Dendritic cell treated with granulocyte-macrophage colony-stimulating factor and Interleukin-4, amounts not matched to agents 40 ng/mL and 50 ng/mL, for 4 days (primary cell): ENCODE measurements around the gene DMBX1.

Experiments used
- H3K27ac Mint-ChIP-seq: one replicate; pipeline ENCODE4 v1.8.0; 2022; ENCODE audit warnings: mild to moderate bottlenecking, mixed read lengths
- H3K27me3 Mint-ChIP-seq: one replicate; pipeline ENCODE4 v1.8.0; 2022; ENCODE audit warnings: mild to moderate bottlenecking, mixed read lengths
- H3K36me3 Mint-ChIP-seq: one replicate; pipeline ENCODE4 v1.8.0; 2022; ENCODE audit warnings: low read depth, mixed read lengths
- H3K4me1 Mint-ChIP-seq: one replicate; pipeline ENCODE4 v1.8.0; 2022; ENCODE audit warnings: low read depth, mixed read lengths
- H3K4me3 Mint-ChIP-seq: one replicate; pipeline ENCODE4 v1.8.0; 2022; ENCODE audit warnings: mild to moderate bottlenecking, moderate library complexity, mixed read lengths
- H3K9me3 Mint-ChIP-seq: one replicate; pipeline ENCODE4 v1.8.0; 2022; ENCODE audit warnings: mixed read lengths
- intact Hi-C: fragments of 100-400 bp; cut with micrococcal nuclease; formaldehyde crosslinking; loops from one replicate; pipeline ENCODE4 v1.15.0; 2022

DMBX1 gene

DNA sequence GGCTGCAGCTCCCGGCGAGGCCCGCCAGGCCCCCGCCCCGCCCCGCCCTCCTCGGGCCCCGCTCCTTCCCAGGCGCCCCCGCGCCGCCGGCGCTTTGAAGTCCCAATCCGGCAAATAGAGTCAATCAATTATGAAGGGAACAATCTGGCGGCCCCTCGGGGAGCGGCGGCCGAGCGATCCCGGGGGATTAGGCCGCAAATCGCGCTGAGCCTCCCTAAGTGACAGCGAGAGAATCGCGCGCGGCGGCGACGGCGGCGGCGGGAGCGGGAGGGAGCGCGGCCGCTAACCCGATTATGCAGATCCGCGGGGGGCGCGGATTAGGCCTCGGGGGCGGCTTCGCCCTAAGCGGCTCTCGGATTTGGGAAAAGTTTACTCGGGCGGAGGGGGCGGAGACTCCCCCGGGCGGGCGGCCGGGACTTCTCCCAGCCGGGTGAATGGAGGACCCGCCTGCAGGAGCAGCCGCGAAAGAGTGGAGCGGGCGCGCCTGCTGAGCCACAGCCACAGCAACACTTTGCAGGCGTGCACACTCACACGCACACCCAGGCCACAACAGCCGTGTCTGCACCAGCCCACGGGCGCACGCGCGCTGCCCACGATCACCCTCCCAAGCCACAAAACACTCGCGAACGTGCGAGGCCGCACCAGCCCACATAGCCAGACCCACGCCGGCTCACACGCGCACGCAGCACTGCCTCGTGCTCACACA lies 23.0 kb upstream of the DMBX1 start:
- intact Hi-C loops = no loop called here

GRCh38 chr1:46467183-46467504 lies 22.5 kb upstream of the DMBX1 start:
- H3K4me1 Mint-ChIP-seq = peaks cover 12% of the 10 kb centered on the region
- H3K36me3 Mint-ChIP-seq = no peaks in the 10 kb centered on the region
- H3K27me3 Mint-ChIP-seq = peaks cover 77% of the 10 kb centered on the region
- H3K27ac Mint-ChIP-seq = no peak overlapping the region
- intact Hi-C loops = no loop called here
- peak overlapping the region; percentile 68 for H3K4me3 Mint-ChIP-seq
- no peaks in the 10 kb centered on the region for H3K9me3 Mint-ChIP-seq

More for the DNA sequence above, 23.0 kb upstream of the DMBX1 start:
- Mint-ChIP-seq H3K9me3 (no peaks in the 10 kb centered on the region), H3K4me1 (peaks cover 12% of the 10 kb centered on the region), H3K27ac (no peak overlapping the region), H3K36me3 (no peaks in the 10 kb centered on the region), H3K4me3 (peak overlapping the region; percentile 68), H3K27me3 (peaks cover 83% of the 10 kb centered on the region)

DNA sequence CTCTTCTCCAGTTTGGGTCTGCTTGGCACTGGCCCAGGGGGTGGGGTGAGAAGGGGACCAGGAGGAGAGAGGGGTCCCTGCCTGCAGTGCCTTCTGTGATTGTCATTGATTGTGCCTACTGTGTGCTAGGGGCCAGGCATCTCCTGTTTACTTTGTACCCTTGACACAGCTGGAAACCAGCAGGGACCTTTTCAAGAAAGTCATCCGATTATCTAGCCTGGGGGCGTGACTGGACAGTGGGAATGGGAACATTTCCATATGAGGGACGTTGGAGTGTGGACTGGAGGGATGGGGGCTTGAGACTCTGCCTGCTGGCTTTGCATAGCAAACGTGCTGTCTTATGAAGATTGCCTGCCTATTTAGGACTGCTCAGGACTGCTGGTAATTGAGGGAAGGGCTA lies 19.8 kb upstream of the DMBX1 start:
- intact Hi-C loops = no loop called here
- peaks cover 69% of the 10 kb centered on the region for H3K27me3 Mint-ChIP-seq
- no peak overlapping the region for H3K27ac Mint-ChIP-seq
- H3K4me1 Mint-ChIP-seq = peaks cover 12% of the 10 kb centered on the region
- H3K4me3 Mint-ChIP-seq = no peak overlapping the region
- no peaks in the 10 kb centered on the region for H3K36me3 Mint-ChIP-seq
- no peaks in the 10 kb centered on the region for H3K9me3 Mint-ChIP-seq

DNA sequence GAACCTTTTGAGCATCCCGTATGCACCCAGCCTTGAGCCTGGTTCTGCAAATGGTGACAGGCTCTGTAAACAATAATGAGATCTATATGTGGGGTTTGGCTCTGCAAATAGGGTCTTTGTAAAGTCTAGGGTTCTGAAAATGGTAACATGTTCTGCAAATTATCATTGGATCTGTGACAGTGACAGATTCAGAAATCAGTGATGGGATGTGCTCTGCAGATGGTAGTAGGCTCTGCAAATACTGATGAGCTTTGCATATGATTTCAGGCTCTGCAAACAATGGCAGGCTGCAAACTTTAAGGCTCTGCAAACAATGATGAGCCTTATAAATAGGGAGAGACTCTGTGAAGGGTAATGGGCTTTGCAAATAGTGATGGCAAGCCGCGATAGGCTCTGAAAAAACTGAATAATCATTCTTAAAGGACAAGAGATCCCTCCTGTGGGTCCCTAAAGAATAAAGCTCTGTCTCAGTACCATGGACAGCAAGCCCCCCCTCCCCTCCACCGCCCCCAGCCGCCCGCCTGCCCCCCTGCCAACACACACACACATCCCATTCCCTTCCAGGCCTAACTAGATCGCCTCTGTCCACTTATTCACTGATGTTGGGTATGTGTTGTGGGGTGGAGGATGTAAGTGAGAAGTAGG lies 17.7 kb upstream of the DMBX1 start:
- H3K27ac Mint-ChIP-seq = no peak overlapping the region
- no peaks in the 10 kb centered on the region for H3K9me3 Mint-ChIP-seq
- H3K4me1 Mint-ChIP-seq = peaks cover 4% of the 10 kb centered on the region
- no peak overlapping the region for H3K4me3 Mint-ChIP-seq
- H3K27me3 Mint-ChIP-seq = peaks cover 67% of the 10 kb centered on the region
- intact Hi-C loops = no loop called here
- no peaks in the 10 kb centered on the region for H3K36me3 Mint-ChIP-seq

DNA sequence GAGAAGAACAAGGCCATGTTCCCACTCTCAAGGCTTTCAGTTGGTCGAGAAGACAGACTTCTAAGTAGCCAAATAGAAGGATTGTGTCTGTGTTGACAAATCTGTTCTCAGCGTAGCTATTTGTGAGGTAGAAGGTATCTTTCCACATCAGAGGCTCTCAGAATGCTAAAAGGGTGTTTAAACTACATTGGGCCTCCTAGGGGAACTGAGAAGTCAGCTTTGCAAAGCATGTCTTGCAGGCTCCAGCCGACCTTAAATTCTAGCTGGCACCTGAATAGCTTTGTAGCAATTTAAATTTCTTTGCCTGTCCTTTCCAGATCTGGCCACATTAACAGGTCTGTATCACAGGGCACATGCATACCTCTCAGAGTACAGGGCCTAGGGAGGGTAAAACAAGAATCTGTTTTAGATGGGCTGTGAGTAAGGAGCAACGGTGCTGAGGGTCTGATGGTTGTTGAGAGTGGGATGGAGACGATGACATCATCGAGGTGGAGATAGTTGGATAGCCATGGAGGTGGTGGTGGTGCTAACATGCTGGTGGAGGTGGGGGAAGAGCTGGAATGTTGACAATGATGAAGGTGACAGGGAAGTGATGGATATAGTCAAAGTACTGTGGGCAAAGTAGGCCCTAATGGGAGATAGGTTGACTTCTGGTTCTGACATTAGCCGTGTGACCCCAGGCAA lies 17.0 kb upstream of the DMBX1 start:
- no peaks in the 10 kb centered on the region for H3K36me3 Mint-ChIP-seq
- H3K4me1 Mint-ChIP-seq = no peaks in the 10 kb centered on the region
- H3K9me3 Mint-ChIP-seq = no peaks in the 10 kb centered on the region
- H3K27me3 Mint-ChIP-seq = peaks cover 64% of the 10 kb centered on the region
- no peak overlapping the region for H3K27ac Mint-ChIP-seq
- intact Hi-C loops = no loop called here
- H3K4me3 Mint-ChIP-seq = no peak overlapping the region

GRCh38 chr1:46473991-46474390 lies 15.6 kb upstream of the DMBX1 start:
- intact Hi-C loops = no loop called here
- Mint-ChIP-seq H3K4me1 (no peaks in the 10 kb centered on the region), H3K27ac (no peak overlapping the region), H3K27me3 (peaks cover 56% of the 10 kb centered on the region), H3K36me3 (no peaks in the 10 kb centered on the region), H3K4me3 (no peak overlapping the region), H3K9me3 (no peaks in the 10 kb centered on the region)

DNA sequence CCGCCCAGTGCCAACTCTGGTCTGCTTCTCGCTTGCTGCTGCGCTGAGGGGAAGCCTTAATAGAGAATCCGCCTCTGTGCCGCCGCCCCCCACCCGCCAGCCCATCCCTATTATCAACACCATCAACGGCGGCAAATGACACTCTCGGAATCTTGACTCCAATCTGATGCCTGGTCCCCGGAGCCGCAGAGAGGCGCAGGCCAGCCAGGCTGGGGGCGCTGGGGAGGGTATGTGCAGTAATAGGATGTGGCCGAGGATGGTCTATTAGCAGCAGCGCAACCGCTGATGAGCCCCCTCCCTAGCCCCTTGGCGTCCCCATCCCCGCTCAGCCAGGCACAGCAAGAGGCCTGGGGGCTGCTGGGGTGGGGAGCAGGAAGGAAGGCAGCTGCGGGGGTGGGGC lies 15.1 kb upstream of the DMBX1 start:
- Mint-ChIP-seq H3K27me3 (peaks cover 57% of the 10 kb centered on the region), H3K4me3 (no peak overlapping the region), H3K9me3 (no peaks in the 10 kb centered on the region), H3K36me3 (no peaks in the 10 kb centered on the region), H3K27ac (no peak overlapping the region), H3K4me1 (no peaks in the 10 kb centered on the region)
- intact Hi-C loops = no loop called here

- Mint-ChIP-seq H3K27me3 (peaks cover 55% of the 10 kb centered on the region), H3K36me3 (no peaks in the 10 kb centered on the region), H3K9me3 (no peaks in the 10 kb centered on the region), H3K27ac (no peak overlapping the region), H3K4me3 (no peak overlapping the region), H3K4me1 (no peaks in the 10 kb centered on the region)
- intact Hi-C loops = loop anchor here (1.0 kb wide), 1 partner anchor 52 kb away; no protein-coding TSS in a partner anchor
Observed at GRCh38 chr1:46476673-46477072, 13.0 kb upstream of the DMBX1 start.

- Mint-ChIP-seq H3K4me3 (no peak overlapping the region), H3K4me1 (no peaks in the 10 kb centered on the region), H3K27me3 (peaks cover 59% of the 10 kb centered on the region), H3K36me3 (no peaks in the 10 kb centered on the region), H3K27ac (no peak overlapping the region), H3K9me3 (no peaks in the 10 kb centered on the region)
- intact Hi-C loops = loop anchor here (1.0 kb wide), 1 partner anchor 51 kb away; no protein-coding TSS in a partner anchor
Observed at GRCh38 chr1:46477153-46477929, 12.3 kb upstream of the DMBX1 start.

- no peaks in the 10 kb centered on the region for H3K4me1 Mint-ChIP-seq
- H3K27ac Mint-ChIP-seq = no peak overlapping the region
- no peaks in the 10 kb centered on the region for H3K9me3 Mint-ChIP-seq
- H3K27me3 Mint-ChIP-seq = peaks cover 66% of the 10 kb centered on the region
- no peak overlapping the region for H3K4me3 Mint-ChIP-seq
- intact Hi-C loops = no loop called here
- no peaks in the 10 kb centered on the region for H3K36me3 Mint-ChIP-seq
Observed at GRCh38 chr1:46478721-46479485, 10.7 kb upstream of the DMBX1 start.

DNA sequence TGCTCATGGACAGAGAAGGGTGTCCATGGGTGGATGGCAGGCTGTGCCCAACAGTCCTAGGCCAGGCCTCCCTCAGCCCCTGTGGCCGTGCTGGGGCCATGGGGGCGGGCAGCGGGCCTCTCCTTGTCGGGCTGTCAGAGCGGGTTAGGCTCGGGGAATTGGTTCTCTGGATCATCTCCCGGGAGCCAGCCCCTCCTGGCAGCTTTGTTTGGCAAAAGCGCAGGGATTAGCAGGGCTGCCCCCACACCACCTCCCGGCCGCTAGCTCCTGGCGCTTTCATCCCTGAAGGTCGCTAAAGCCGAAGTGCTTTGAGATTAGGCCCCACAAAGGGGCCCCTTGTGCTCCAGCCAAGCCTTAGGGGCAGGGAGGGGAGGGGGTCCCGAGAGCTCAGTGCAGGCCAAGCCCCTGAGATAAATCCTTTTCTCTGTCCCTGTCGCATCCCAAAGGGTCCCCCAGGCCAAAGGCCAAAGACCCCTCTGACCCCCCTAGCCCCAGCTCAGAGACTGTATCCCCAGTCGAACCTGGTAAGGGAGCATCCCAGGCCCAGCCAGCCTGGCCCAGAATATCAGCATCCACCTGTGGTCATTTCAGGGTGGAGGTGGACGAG lies 9.8 kb upstream of the DMBX1 start:
- Mint-ChIP-seq H3K27me3 (peaks cover 67% of the 10 kb centered on the region), H3K36me3 (no peaks in the 10 kb centered on the region), H3K4me3 (no peak overlapping the region), H3K27ac (no peak overlapping the region), H3K4me1 (no peaks in the 10 kb centered on the region), H3K9me3 (no peaks in the 10 kb centered on the region)
- intact Hi-C loops = no loop called here

DNA sequence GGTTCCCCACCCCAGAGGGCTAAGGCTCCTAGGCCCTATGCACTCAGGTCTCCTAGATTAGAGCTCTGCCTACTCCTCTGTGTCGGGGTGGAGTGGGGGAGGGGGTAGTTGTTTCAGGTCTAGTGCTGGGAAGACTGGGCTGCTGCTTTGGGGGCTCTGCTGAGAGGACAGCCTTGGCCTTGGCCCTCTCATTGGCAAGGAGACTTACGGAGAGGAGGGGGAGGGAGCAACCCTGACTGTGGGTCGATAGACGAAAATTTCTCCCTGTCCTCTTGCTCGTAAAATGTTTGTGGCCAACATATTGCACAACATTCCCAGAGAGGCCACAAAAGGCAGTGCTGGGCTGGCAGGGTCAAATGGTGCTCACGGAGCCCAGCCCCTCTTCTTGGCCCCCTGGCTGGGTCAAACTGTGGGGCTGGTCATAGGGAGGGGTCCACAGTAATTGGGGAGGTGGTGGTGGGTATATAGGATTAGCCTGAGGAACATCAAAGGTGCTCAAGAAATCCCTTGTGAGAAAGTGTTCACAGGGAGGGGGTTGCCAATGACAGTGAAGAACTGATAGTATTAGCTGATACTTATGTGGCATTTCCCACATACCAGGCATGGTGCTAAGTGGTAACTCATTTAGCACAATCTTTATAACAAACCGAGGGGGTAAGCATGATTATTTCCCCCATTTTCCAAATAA lies 8.5 kb upstream of the DMBX1 start:
- no peak overlapping the region for H3K4me3 Mint-ChIP-seq
- H3K27me3 Mint-ChIP-seq = peaks cover 66% of the 10 kb centered on the region
- no peak overlapping the region for H3K27ac Mint-ChIP-seq
- intact Hi-C loops = no loop called here
- H3K4me1 Mint-ChIP-seq = no peaks in the 10 kb centered on the region
- no peaks in the 10 kb centered on the region for H3K36me3 Mint-ChIP-seq
- H3K9me3 Mint-ChIP-seq = no peaks in the 10 kb centered on the region

DNA sequence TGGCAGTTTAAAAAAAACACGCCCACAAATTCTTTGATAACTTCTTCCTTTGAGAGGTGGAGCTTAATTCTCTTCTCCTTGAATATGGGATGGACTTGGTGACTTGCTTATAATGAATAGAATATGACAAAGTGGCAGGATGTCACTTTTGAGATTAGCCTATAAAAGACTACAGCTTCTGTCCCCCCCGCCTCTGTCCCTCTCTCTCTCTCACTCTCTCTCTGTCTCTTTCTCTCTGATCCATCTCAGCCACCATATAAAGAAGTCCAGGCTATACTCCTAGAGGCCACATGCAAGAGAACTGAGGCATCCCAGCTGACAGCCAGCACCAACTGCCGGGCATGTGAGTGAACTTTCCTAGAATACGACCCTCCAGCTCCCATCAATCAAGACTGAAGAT lies 7.7 kb upstream of the DMBX1 start:
- peaks cover 69% of the 10 kb centered on the region for H3K27me3 Mint-ChIP-seq
- H3K9me3 Mint-ChIP-seq = no peaks in the 10 kb centered on the region
- intact Hi-C loops = no loop called here
- H3K4me3 Mint-ChIP-seq = no peak overlapping the region
- H3K27ac Mint-ChIP-seq = no peak overlapping the region
- H3K36me3 Mint-ChIP-seq = no peaks in the 10 kb centered on the region
- H3K4me1 Mint-ChIP-seq = no peaks in the 10 kb centered on the region
